GM19463 (cell line): ENCODE data around the gene GPC3.
"Not testable (repeated sequence)": the region's sequence is repeated elsewhere in the genome, so short reads cannot be mapped to it uniquely, and the experiment has no call there.

Experiments used
- ATAC-seq: cut with Tn5 transposase; IDR thresholded peaks from one replicate; pipeline ENCODE4 v1.9.1; 2021; ENCODE audit warnings: mild to moderate bottlenecking, moderate library complexity; ENCODE audit not compliant: unreplicated experiment

The GPC3 gene

GRCh38 chrX:133999031-133999705 is 13.8 kb upstream of the GPC3 start:
- ATAC-seq: no peak

GRCh38 chrX:133995759-133996158 is 10.4 kb upstream of the GPC3 start:
- ATAC-seq: no peak

GRCh38 chrX:133994576-133994975 is 9.2 kb upstream of the GPC3 start:
- ATAC-seq: no peak

GRCh38 chrX:133992882-133993281 is 7.5 kb upstream of the GPC3 start:
- no peak for ATAC-seq

- ATAC-seq: no peak
Observed at GRCh38 chrX:133991814-133992213, 6.4 kb upstream of the GPC3 start.

- ATAC-seq: not testable (repeated sequence)
Observed at GRCh38 chrX:133991057-133991456, 5.7 kb upstream of the GPC3 start.

GRCh38 chrX:133989993-133990392 is 4.6 kb upstream of the GPC3 start:
- ATAC-seq: no peak

- no peak for ATAC-seq
Observed at GRCh38 chrX:133989490-133989889, 4.1 kb upstream of the GPC3 start.

- ATAC-seq: no peak
Observed at GRCh38 chrX:133988010-133988409, 2.6 kb upstream of the GPC3 start.

- no peak for ATAC-seq
Observed at GRCh38 chrX:133987188-133987587, 1.8 kb upstream of the GPC3 start.

- ATAC-seq: no peak
Observed at GRCh38 chrX:133985967-133986683, 731 bp upstream of the GPC3 start.

GRCh38 chrX:133984857-133985163 is 584 bp downstream of the GPC3 start:
- ATAC-seq: no peak

- no peak for ATAC-seq
Observed at GRCh38 chrX:133983974-133984845, 1.2 kb downstream of the GPC3 start.

GRCh38 chrX:133983256-133983973 is 2.0 kb downstream of the GPC3 start:
- no peak for ATAC-seq

GRCh38 chrX:133981924-133982323 is 3.5 kb downstream of the GPC3 start:
- ATAC-seq: no peak

- ATAC-seq: no peak
Observed at GRCh38 chrX:133980832-133981588, 4.4 kb downstream of the GPC3 start.

- no peak for ATAC-seq
Observed at GRCh38 chrX:133980406-133980805, 5.0 kb downstream of the GPC3 start.

GRCh38 chrX:133979641-133980230 is 5.7 kb downstream of the GPC3 start:
- ATAC-seq: no peak

GRCh38 chrX:133973704-133974103 is 11.7 kb downstream of the GPC3 start:
- ATAC-seq: no peak

- ATAC-seq: no peak
Observed at GRCh38 chrX:133972916-133973315, 12.5 kb downstream of the GPC3 start.
